ENCODE results near the gene RWDD1.

RWDD1 gene

GRCh38 chr6:116570856-116571682 lies at the start of gene RWDD1:
TSS of gene RWDD1 (plus strand) at chr6:116571504. CDS start at chr6:116571583, 79 bp downstream.
- peak; percentile 94 for DNase-seq (ENCODE audit: low read depth)

GRCh38 chr6:116522896-116523295 lies 48.4 kb upstream of the RWDD1 start:
- no peak for DNase-seq (ENCODE audit: low read depth)

- DNase-seq (ENCODE audit: low read depth): no peak
These were observed 47.1 kb upstream of the RWDD1 start for GRCh38 chr6:116524236-116524635.

GRCh38 chr6:116528133-116528532 lies 43.2 kb upstream of the RWDD1 start:
- no peak for DNase-seq (ENCODE audit: low read depth)

- no peak for DNase-seq (ENCODE audit: low read depth)
These were observed 42.5 kb upstream of the RWDD1 start for GRCh38 chr6:116528780-116529179.

- no peak for DNase-seq (ENCODE audit: low read depth)
These were observed 41.6 kb upstream of the RWDD1 start for GRCh38 chr6:116529466-116530290.

- no peak for DNase-seq (ENCODE audit: low read depth)
These were observed 40.9 kb upstream of the RWDD1 start for GRCh38 chr6:116530436-116530835.

GRCh38 chr6:116531675-116532570 lies 39.4 kb upstream of the RWDD1 start:
- peak; percentile 13 for DNase-seq (ENCODE audit: low read depth)

- DNase-seq (ENCODE audit: low read depth): no peak
These were observed 37.9 kb upstream of the RWDD1 start for GRCh38 chr6:116533233-116533957.

- DNase-seq (ENCODE audit: low read depth): no peak
These were observed 36.2 kb upstream of the RWDD1 start for GRCh38 chr6:116535109-116535508.

- no peak for DNase-seq (ENCODE audit: low read depth)
These were observed 35.1 kb upstream of the RWDD1 start for GRCh38 chr6:116536216-116536621.

- no peak for DNase-seq (ENCODE audit: low read depth)
These were observed 28.9 kb upstream of the RWDD1 start for GRCh38 chr6:116542426-116542825.

- DNase-seq (ENCODE audit: low read depth): no peak
These were observed 28.2 kb upstream of the RWDD1 start for GRCh38 chr6:116543149-116543548.

GRCh38 chr6:116545651-116546050 lies 25.7 kb upstream of the RWDD1 start, which contains the start of gene TRAPPC3L:
TSS of gene TRAPPC3L (minus strand) at chr6:116545684. CDS start at chr6:116545514, 170 bp downstream.
- DNase-seq (ENCODE audit: low read depth): no peak

- DNase-seq (ENCODE audit: low read depth): no peak
These were observed 23.9 kb upstream of the RWDD1 start for GRCh38 chr6:116547358-116547757.

- DNase-seq (ENCODE audit: low read depth): no peak
These were observed 20.5 kb upstream of the RWDD1 start for GRCh38 chr6:116550796-116551195.

GRCh38 chr6:116553451-116553850 lies 17.9 kb upstream of the RWDD1 start, which contains the start of gene CALHM4:
TSS of gene CALHM4 (plus strand) at chr6:116553751. CDS start at chr6:116553794, 43 bp downstream.
- no peak for DNase-seq (ENCODE audit: low read depth)

- no peak for DNase-seq (ENCODE audit: low read depth)
These were observed 15.2 kb upstream of the RWDD1 start for GRCh38 chr6:116556065-116556464.

- no peak for DNase-seq (ENCODE audit: low read depth)
These were observed 14.4 kb upstream of the RWDD1 start for GRCh38 chr6:116556814-116557415.

GRCh38 chr6:116557893-116558292 lies 13.4 kb upstream of the RWDD1 start:
- DNase-seq (ENCODE audit: low read depth): no peak

- no peak for DNase-seq (ENCODE audit: low read depth)
These were observed 11.2 kb upstream of the RWDD1 start for GRCh38 chr6:116560130-116560529.
